ENCODE results near the gene CRYBG3. TPM values are rescaled to one million over a fixed set of nuclear protein-coding genes. Genes with fewer than 3 reads are reported as not detected.

The CRYBG3 gene
- total RNA-seq, 1 donor from 2014 or later = 7.5 TPM

DNA sequence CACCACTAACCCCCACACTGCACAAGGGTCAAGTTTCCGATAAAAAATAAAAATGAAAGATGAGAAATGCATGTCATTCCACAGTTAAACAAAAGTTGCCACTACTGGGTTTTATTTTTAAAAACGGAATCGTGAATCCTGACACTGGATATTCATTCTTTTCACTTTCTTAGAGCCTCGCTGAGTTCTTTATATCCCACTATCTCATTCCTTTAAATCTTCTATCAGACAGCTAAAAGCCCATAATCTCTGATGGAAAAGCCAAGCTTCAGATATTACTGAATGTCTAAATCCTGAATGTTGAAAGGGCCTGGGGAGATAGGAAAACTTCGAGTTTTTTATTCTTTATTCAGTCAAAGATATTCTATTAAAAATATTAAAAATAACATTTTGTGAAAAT is 138.7 kb downstream of the CRYBG3 start:
- DNase-seq (ENCODE audit: low read depth) = no peak
- TF ChIP-seq, protein P1, sequence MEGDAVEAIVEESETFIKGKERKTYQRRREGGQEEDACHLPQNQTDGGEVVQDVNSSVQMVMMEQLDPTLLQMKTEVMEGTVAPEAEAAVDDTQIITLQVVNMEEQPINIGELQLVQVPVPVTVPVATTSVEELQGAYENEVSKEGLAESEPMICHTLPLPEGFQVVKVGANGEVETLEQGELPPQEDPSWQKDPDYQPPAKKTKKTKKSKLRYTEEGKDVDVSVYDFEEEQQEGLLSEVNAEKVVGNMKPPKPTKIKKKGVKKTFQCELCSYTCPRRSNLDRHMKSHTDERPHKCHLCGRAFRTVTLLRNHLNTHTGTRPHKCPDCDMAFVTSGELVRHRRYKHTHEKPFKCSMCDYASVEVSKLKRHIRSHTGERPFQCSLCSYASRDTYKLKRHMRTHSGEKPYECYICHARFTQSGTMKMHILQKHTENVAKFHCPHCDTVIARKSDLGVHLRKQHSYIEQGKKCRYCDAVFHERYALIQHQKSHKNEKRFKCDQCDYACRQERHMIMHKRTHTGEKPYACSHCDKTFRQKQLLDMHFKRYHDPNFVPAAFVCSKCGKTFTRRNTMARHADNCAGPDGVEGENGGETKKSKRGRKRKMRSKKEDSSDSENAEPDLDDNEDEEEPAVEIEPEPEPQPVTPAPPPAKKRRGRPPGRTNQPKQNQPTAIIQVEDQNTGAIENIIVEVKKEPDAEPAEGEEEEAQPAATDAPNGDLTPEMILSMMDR (conservative IDR thresholded peaks at IDR 0.05; ENCODE audit: low read depth, low read length) = no peak
- H3K4me3 ChIP-seq (ENCODE audit: low read depth, low read length) = no peak overlapping the region

DNA sequence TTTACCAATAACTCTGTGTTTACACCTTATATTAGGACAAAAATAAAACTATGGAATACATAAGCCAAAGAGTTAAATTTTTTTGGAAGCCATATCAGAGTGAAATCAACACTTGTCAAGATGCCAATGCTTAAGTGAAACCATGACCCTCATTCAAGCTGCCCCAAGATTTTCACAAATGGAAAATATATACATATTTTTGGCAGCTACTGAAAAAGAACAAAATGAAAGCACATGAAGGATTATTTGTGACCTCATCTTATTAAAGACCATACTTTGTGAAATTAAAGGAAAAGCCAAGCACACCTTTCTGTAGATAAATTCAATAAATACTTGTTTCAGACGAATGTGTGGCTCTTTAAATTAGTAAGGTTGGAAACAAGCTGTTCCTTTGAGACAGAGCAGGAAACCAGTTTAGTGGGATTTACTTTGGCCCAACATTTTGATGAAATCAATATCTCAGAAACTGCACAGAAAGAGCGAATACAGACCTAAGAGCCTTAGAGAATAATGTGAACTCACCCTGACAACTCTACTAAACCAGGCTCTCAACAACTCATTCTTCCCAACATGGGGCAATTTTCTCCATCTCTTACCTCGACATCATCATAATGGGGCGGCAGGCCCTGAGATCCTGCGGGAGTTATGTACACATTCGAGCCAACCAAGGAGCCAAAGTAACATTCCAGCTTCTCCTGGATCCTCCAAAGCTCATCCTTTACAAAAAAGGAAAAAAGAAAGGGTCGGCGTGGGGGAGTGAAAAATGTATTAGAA is 139.4 kb downstream of the CRYBG3 start:
- DNase-seq (ENCODE audit: low read depth) = no peak
- TF ChIP-seq, protein P1 (conservative IDR thresholded peaks at IDR 0.05; ENCODE audit: low read depth, low read length) = no peak
- no peak overlapping the region for H3K4me3 ChIP-seq (ENCODE audit: low read depth, low read length)

DNA sequence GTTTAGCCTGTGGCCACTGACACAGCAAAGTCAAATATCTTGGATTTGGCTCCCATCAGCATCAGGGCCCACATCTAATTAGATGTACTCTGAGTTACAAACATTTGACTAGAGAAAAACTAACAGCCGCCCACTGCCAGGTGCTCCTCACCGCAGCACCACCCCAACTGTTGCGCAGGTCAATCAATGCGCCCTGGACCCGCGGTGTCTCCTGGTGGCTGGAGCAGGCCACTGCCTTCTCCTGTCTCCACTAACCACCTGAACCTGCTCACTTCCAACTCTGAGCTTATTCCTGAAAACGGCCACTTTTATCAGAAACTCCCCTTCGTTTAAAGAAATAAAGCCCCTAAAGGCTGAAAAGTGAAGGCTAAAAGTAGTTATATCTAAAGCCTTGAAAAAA is 146.2 kb downstream of the CRYBG3 start:
- DNase-seq (ENCODE audit: low read depth) = no peak
- H3K4me3 ChIP-seq (ENCODE audit: low read depth, low read length) = no peak overlapping the region
- TF ChIP-seq, protein P1 (conservative IDR thresholded peaks at IDR 0.05; ENCODE audit: low read depth, low read length) = peak; percentile 33

DNA sequence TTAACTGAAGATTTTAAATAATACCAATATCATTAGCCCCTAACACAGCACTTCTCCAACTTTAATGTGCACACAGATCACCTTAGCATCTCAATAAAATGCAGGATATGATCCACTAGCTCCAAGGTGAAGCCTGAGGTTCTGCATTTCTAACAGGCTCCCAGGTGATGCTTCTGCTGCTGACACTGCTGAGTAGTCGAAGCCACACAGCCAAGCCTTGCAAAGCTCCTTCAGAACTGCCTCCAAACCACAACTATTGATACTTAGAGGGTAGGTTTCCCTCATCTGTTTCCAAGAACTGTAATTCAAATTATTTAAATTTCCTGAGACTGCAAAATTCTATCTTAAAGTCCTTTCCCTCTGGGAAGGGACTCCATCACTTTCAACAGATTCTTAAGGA is 146.6 kb downstream of the CRYBG3 start:
- TF ChIP-seq, protein P1 (conservative IDR thresholded peaks at IDR 0.05; ENCODE audit: low read depth, low read length) = no peak
- DNase-seq (ENCODE audit: low read depth) = no peak
- no peak overlapping the region for H3K4me3 ChIP-seq (ENCODE audit: low read depth, low read length)

DNA sequence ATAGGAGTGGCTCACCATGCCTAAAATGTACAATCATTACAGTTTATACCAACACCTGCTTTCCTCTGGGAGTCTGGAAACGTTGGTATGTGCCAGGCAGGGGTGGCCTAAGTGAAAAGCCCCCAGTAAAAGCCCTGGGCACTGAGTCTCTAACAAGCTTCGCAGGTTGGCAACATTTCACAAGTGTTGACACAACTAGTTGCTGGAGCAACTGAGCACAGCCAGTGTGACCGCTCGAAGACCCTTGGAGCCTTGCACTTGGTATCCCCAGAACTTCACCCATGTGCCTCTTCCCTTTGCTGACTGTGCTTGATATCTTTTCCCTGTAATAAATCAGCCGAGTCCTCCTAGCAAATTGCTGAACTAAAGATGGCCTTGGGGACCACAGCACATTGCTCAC is 147.7 kb downstream of the CRYBG3 start:
- TF ChIP-seq, protein P1 (conservative IDR thresholded peaks at IDR 0.05; ENCODE audit: low read depth, low read length) = no peak
- H3K4me3 ChIP-seq (ENCODE audit: low read depth, low read length) = no peak overlapping the region
- no peak for DNase-seq (ENCODE audit: low read depth)

DNA sequence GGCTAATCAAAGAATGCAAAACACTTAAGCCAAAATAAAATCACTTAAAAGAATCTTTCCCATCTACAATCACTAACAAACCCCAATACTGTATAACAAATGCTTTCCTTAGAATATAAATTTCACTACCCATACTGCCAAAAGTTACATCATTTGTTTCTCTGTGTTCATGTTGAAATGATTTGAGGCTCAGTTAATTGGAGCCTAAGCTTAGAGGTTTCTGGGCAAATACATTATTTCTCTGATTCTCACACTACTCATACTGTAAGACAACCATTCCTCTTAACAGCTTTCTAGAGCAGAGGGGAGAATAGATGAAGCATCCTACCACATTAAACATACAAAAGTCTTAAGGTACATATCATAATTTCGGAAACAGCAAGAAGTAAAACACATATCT is 148.3 kb downstream of the CRYBG3 start:
- no peak for DNase-seq (ENCODE audit: low read depth)
- TF ChIP-seq, protein P1 (conservative IDR thresholded peaks at IDR 0.05; ENCODE audit: low read depth, low read length) = no peak
- no peak overlapping the region for H3K4me3 ChIP-seq (ENCODE audit: low read depth, low read length)
